MCF 10A (cell line): ENCODE data around the gene MAD1L1. TPM values are rescaled to one million over a fixed set of nuclear protein-coding genes. Genes with fewer than 3 reads are reported as not detected.

Experiments
- BruUV-seq: library from RNA; stranded (reverse); fragments of 400-500 nt; replicated peaks from 2 replicates; lab custom pipeline; 2021; lab: Mats Ljungman, UMichigan
- CTCF ChIA-PET: fragments of 300-600 bp; sonication (Branson Sonifier 250); formaldehyde crosslinking; extraction: SDS; loops from one replicate; lab custom pipeline; 2021; ENCODE audit warnings: antibody characterized with exemption, inconsistent platforms; lab: Yijun Ruan, JAX
- POLR2A ChIA-PET: fragments of 300-600, 350-650 bp; sonication (Branson Sonifier 250); formaldehyde crosslinking; extraction: SDS; loops from one replicate; lab custom pipeline; 2020; ENCODE audit warnings: antibody characterized with exemption, inconsistent platforms; lab: Yijun Ruan, JAX
- DNase-seq: peaks from one replicate; pipeline ENCODE4 v3.0.0-alpha.2; 2018; ENCODE audit not compliant: unreplicated experiment
- H3K27ac Mint-ChIP-seq: one replicate; pipeline ENCODE4 v1.8.0; 2022; ENCODE audit warnings: mild to moderate bottlenecking, low read depth, mixed read lengths; ENCODE audit not compliant: unreplicated experiment
- H3K27me3 Mint-ChIP-seq: one replicate; pipeline ENCODE4 v1.8.0; 2022; ENCODE audit warnings: mixed read lengths; ENCODE audit not compliant: insufficient read depth, unreplicated experiment
- H3K36me3 Mint-ChIP-seq: one replicate; pipeline ENCODE4 v1.8.0; 2022; ENCODE audit warnings: mild to moderate bottlenecking, moderate library complexity, mixed read lengths; ENCODE audit not compliant: insufficient read depth, unreplicated experiment
- H3K4me1 Mint-ChIP-seq: one replicate; pipeline ENCODE4 v1.8.0; 2022; ENCODE audit warnings: mixed read lengths; ENCODE audit not compliant: insufficient read depth, unreplicated experiment
- H3K4me3 Mint-ChIP-seq: one replicate; pipeline ENCODE4 v1.8.0; 2022; ENCODE audit warnings: mild to moderate bottlenecking, moderate library complexity, mixed read lengths; ENCODE audit not compliant: unreplicated experiment
- H3K9me3 Mint-ChIP-seq: one replicate; pipeline ENCODE4 v1.8.0; 2022; ENCODE audit warnings: mixed read lengths; ENCODE audit not compliant: unreplicated experiment
- intact Hi-C: fragments of 100-400 bp; cut with micrococcal nuclease; formaldehyde crosslinking; loops from 2 replicates; pipeline ENCODE4 v1.14.1; 2022
- total RNA-seq: library from RNA; stranded (reverse); gene quantifications from 2 replicates; pipeline ENCODE4 v1.2.3, GENCODE V29; 2022
- TF ChIP-seq, protein P1 (sequence below): fragments of 200-600 bp; IDR thresholded peaks from one replicate; pipeline ENCODE4 v1.8.0; 2022; ENCODE audit warnings: antibody characterized with exemption, mild to moderate bottlenecking; ENCODE audit not compliant: unreplicated experiment

Gene MAD1L1
- total RNA-seq, 1 experiment from 2014 or later: 25.2 TPM

DNA sequence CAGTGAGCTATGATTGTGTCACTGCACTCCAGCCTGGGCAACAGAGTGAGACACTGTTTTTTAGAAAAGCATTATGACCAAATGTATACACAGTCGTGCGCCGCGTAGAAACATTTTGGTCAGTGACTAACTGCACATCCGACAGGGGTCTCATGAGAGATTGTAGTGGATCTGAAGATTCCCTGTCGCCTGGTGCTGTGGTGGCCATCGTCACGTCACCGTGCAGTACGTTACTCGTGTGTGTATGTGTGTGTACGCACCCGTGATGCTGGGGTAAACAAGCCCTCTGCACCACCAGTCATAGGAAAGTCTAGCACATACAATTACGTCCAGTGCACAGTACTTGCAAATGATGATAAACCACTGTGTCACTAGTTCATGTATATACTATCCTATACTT is 453.3 kb downstream of the MAD1L1 start:
- Mint-ChIP-seq H3K4me3 (no peak overlapping the region), H3K27ac (no peak overlapping the region), H3K36me3 (no peaks in the 10 kb centered on the region), H3K4me1 (no peaks in the 10 kb centered on the region), H3K27me3 (peaks cover 35% of the 10 kb centered on the region), H3K9me3 (no peaks in the 10 kb centered on the region)
- intact Hi-C loops: no loop called here
- DNase-seq: no peak
- no TSS peak for BruUV-seq
- CTCF ChIA-PET: no interaction called here
- POLR2A ChIA-PET: no interaction called here
- TF ChIP-seq, protein P1, sequence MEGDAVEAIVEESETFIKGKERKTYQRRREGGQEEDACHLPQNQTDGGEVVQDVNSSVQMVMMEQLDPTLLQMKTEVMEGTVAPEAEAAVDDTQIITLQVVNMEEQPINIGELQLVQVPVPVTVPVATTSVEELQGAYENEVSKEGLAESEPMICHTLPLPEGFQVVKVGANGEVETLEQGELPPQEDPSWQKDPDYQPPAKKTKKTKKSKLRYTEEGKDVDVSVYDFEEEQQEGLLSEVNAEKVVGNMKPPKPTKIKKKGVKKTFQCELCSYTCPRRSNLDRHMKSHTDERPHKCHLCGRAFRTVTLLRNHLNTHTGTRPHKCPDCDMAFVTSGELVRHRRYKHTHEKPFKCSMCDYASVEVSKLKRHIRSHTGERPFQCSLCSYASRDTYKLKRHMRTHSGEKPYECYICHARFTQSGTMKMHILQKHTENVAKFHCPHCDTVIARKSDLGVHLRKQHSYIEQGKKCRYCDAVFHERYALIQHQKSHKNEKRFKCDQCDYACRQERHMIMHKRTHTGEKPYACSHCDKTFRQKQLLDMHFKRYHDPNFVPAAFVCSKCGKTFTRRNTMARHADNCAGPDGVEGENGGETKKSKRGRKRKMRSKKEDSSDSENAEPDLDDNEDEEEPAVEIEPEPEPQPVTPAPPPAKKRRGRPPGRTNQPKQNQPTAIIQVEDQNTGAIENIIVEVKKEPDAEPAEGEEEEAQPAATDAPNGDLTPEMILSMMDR: no peak

DNA sequence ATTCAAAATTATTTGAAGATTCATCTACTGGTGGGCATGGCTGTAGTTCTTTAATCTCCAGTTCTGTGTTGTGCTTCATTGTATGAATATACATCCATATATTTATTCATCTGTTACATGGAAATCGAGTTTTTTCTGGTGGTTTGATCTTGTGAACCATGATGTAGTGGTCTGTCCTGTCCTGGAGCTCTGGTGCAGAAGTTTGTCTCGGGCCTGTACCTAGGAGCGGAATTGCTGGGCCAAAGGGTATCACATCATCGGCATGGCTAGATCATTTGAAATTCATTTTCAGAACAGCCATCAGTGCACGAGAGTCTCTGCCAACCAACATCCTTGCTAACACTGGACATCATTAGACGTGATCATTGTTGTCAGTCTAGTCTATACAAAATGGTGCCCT is 455.6 kb downstream of the MAD1L1 start:
- ChIA-PET CTCF (no interaction called here), POLR2A (no interaction called here)
- no TSS peak for BruUV-seq
- Mint-ChIP-seq H3K9me3 (no peaks in the 10 kb centered on the region), H3K4me3 (no peak overlapping the region), H3K27ac (no peak overlapping the region), H3K27me3 (peaks cover 35% of the 10 kb centered on the region), H3K4me1 (no peaks in the 10 kb centered on the region), H3K36me3 (no peaks in the 10 kb centered on the region)
- TF ChIP-seq, protein P1: no peak
- intact Hi-C loops: no loop called here
- DNase-seq: no peak

DNA sequence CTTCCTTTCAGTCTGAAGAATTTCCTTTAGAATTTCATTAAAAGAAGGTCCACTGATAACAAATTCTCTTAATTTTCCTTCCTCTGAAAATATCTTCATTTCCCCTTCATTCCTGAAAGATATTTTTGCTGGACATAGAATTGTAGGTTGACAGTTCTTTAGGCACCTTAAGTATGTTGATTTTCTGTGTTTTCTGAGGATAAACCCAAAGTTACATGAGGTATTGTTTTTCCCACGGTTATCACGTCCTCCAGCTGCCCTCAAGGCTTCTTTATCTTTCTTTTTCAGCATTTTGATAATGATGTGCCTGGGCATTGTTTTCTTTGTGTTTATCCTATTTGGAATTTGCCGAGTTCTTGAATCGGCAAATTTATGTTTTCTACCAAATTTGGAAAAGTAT is 457.4 kb downstream of the MAD1L1 start:
- Mint-ChIP-seq H3K4me3 (no peak overlapping the region), H3K4me1 (no peaks in the 10 kb centered on the region), H3K27me3 (peaks cover 35% of the 10 kb centered on the region), H3K27ac (no peak overlapping the region), H3K36me3 (no peaks in the 10 kb centered on the region), H3K9me3 (no peaks in the 10 kb centered on the region)
- TF ChIP-seq, protein P1: no peak
- no peak for DNase-seq
- CTCF ChIA-PET: interaction anchor here (0.6 kb wide), 1 partner anchor 55 kb away, joined by 3 read pairs; no protein-coding TSS in a partner anchor
- POLR2A ChIA-PET: no interaction called here
- no TSS peak for BruUV-seq
- intact Hi-C loops: no loop called here

DNA sequence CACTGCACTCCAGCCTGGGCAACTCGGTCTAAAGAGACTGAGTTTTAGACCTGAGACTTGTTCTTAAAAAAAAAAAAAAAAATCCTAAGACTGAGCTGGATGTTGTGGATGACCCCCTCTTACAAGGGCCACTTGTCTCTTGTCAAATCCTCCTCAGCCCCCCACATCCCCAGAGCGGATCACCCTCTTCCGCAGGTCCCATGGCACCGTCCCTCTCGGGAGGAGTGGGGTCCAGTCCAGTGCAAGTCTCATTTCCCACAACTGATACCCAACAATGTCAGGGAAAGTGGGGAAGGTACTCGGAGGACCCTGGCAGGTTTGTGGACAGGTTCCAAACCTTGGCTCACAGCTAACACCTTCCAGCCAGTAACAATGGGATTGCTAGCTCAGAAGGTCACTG is 462.4 kb downstream of the MAD1L1 start:
- no peak for DNase-seq
- POLR2A ChIA-PET: no interaction called here
- Mint-ChIP-seq H3K4me3 (no peak overlapping the region), H3K27me3 (peaks cover 16% of the 10 kb centered on the region), H3K9me3 (no peaks in the 10 kb centered on the region), H3K4me1 (no peaks in the 10 kb centered on the region), H3K36me3 (no peaks in the 10 kb centered on the region), H3K27ac (no peak overlapping the region)
- CTCF ChIA-PET: interaction anchor here (0.6 kb wide), 1 partner anchor 993 kb away, joined by 3 read pairs; no protein-coding TSS in a partner anchor
- TF ChIP-seq, protein P1: no peak
- BruUV-seq: no TSS peak
- intact Hi-C loops: no loop called here
